ENCODE data around the gene RPL41.
"Not testable (repeated sequence)": the region's sequence is repeated elsewhere in the genome, so short reads cannot be mapped to it uniquely, and the experiment has no call there.

The RPL41 gene

GRCh38 chr12:56152756-56153677 lies 36.6 kb downstream of the RPL41 start:
- in situ Hi-C loops (cut with HindIII; ENCODE audit: low sequenced_read_pairs) = no loop called here

- in situ Hi-C loops (cut with HindIII; ENCODE audit: low sequenced_read_pairs) = no loop called here
These were observed 37.2 kb downstream of the RPL41 start for GRCh38 chr12:56153678-56154065.

GRCh38 chr12:56154246-56154771 lies 37.9 kb downstream of the RPL41 start:
- in situ Hi-C loops (cut with HindIII; ENCODE audit: low sequenced_read_pairs) = no loop called here

- in situ Hi-C loops (cut with HindIII; ENCODE audit: low sequenced_read_pairs) = no loop called here
These were observed 38.4 kb downstream of the RPL41 start for GRCh38 chr12:56154818-56155217.

- in situ Hi-C loops (cut with HindIII; ENCODE audit: low sequenced_read_pairs) = no loop called here
These were observed 38.9 kb downstream of the RPL41 start for GRCh38 chr12:56155256-56155845.

GRCh38 chr12:56156464-56157200 lies 40.2 kb downstream of the RPL41 start:
- in situ Hi-C loops (cut with HindIII; ENCODE audit: low sequenced_read_pairs) = not testable (repeated sequence)

- in situ Hi-C loops (cut with HindIII; ENCODE audit: low sequenced_read_pairs) = no loop called here
These were observed 41.0 kb downstream of the RPL41 start for GRCh38 chr12:56157201-56158028.

GRCh38 chr12:56158029-56158925 lies 41.8 kb downstream of the RPL41 start, which contains the start of gene MYL6:
Gene MYL6, plus strand, starts transcription at chr12:56158359. Its CDS starts 43 bp downstream, at chr12:56158402.
- in situ Hi-C loops (cut with HindIII; ENCODE audit: low sequenced_read_pairs) = no loop called here

- in situ Hi-C loops (cut with HindIII; ENCODE audit: low sequenced_read_pairs) = no loop called here
These were observed 42.6 kb downstream of the RPL41 start for GRCh38 chr12:56158926-56159461.

GRCh38 chr12:56159482-56160192 lies 43.2 kb downstream of the RPL41 start:
- in situ Hi-C loops (cut with HindIII; ENCODE audit: low sequenced_read_pairs) = no loop called here

GRCh38 chr12:56160193-56160763 lies 43.8 kb downstream of the RPL41 start:
- in situ Hi-C loops (cut with HindIII; ENCODE audit: low sequenced_read_pairs) = no loop called here

- in situ Hi-C loops (cut with HindIII; ENCODE audit: low sequenced_read_pairs) = no loop called here
These were observed 44.7 kb downstream of the RPL41 start for GRCh38 chr12:56160894-56161689.

- in situ Hi-C loops (cut with HindIII; ENCODE audit: low sequenced_read_pairs) = no loop called here
These were observed 45.4 kb downstream of the RPL41 start for GRCh38 chr12:56161690-56162351.

- in situ Hi-C loops (cut with HindIII; ENCODE audit: low sequenced_read_pairs) = no loop called here
These were observed 46.2 kb downstream of the RPL41 start for GRCh38 chr12:56162468-56163290.

GRCh38 chr12:56163533-56164344 lies 47.3 kb downstream of the RPL41 start:
- in situ Hi-C loops (cut with HindIII; ENCODE audit: low sequenced_read_pairs) = no loop called here

All from DLD1 (cell line).